GM12878 (cell line): ENCODE data around the gene SHCBP1L. TPM values are rescaled to one million over a fixed set of nuclear protein-coding genes. Genes with fewer than 3 reads are reported as not detected.

Experiments used
- ATAC-seq: fragments of 200-7000 bp; cut with Tn5 transposase; 3 replicates; pipeline ENCODE4 v1.9.1; 2020; ENCODE audit warnings: mild to moderate bottlenecking, moderate library complexity
- BruUV-seq: library from RNA; stranded (reverse); fragments of 400-500 nt; replicated peaks from 2 replicates; lab custom pipeline; 2021; lab: Mats Ljungman, UMichigan
- CTCF ChIA-PET: fragments of 300-600 bp; sonication (Branson Sonifier 250); formaldehyde crosslinking; extraction: SDS; loops from one replicate; lab custom pipeline; 2021; ENCODE audit warnings: inconsistent platforms; lab: Yijun Ruan, JAX
- POLR2A ChIA-PET: fragments of 350-600 bp; formaldehyde crosslinking; extraction: SDS; loops from one replicate; lab custom pipeline; 2021; ENCODE audit warnings: inconsistent platforms; lab: Charles Lee
- RAD21 ChIA-PET: fragments of 300-600 bp; sonication (Branson Sonifier 250); formaldehyde crosslinking; loops from one replicate; lab custom pipeline; 2023; ENCODE audit warnings: antibody characterized with exemption; ENCODE audit not compliant: unreplicated experiment; lab: Charles Lee
- SMC1A ChIA-PET: fragments of 300-600 bp; sonication (Branson Sonifier 250); formaldehyde crosslinking; loops from one replicate; lab custom pipeline; 2023; ENCODE audit not compliant: unreplicated experiment, uncharacterized antibody; lab: Charles Lee
- DNase-seq: peaks from one replicate; pipeline ENCODE4 v3.0.0-alpha.2; 2011; ENCODE audit warnings: low read depth, low spot score
- FAIRE-seq: peaks from 3 replicates; lab custom pipeline; 2011; peaks lifted over from hg19 to GRCh38; lab: Jason Lieb, UNC
- H2AFZ ChIP-seq: 2 replicates; pipeline ENCODE4 v1.6.0; 2011; ENCODE audit warnings: low read depth, low read length, control low read depth; ENCODE audit not compliant: control insufficient read depth
- H3K27ac ChIP-seq: 2 replicates; pipeline ENCODE4 v1.5.1; 2011; ENCODE audit warnings: control low read depth; ENCODE audit not compliant: control insufficient read depth, insufficient read depth
- H3K27me3 ChIP-seq, 2 experiments: replicated peaks in 1 of 2; 2 replicates each; pipeline versions ENCODE4 v1.6.0 to v1.6.1; 2011; ENCODE audit warnings: low read length in 1 of 2; ENCODE audit not compliant: control insufficient read depth in 2 of 2, insufficient read depth in 2 of 2
- H3K36me3 ChIP-seq, 2 experiments: 2 replicates each; pipeline ENCODE4 v1.5.1; 2011; ENCODE audit warnings: low read length in 1 of 2; ENCODE audit not compliant: control insufficient read depth in 2 of 2, insufficient read depth in 2 of 2
- H3K4me1 ChIP-seq: 2 replicates; pipeline ENCODE4 v1.6.1; 2011; ENCODE audit warnings: mild to moderate bottlenecking, low read length, moderate library complexity, mixed read lengths; ENCODE audit not compliant: control insufficient read depth, insufficient read depth
- H3K4me2 ChIP-seq: 2 replicates; pipeline ENCODE4 v1.6.0; 2011; ENCODE audit warnings: control low read depth; ENCODE audit not compliant: control insufficient read depth, insufficient read depth
- H3K4me3 ChIP-seq: fragments of 200-600 bp; sonication (generic); 2 replicates; pipeline ENCODE4 v1.5.1; 2016
- H3K79me2 ChIP-seq: 2 replicates; pipeline ENCODE4 v1.6.0; 2011; ENCODE audit warnings: low read length; ENCODE audit not compliant: control insufficient read depth, insufficient read depth
- H3K9ac ChIP-seq: 2 replicates; pipeline ENCODE4 v1.8.0; 2011; ENCODE audit warnings: low read length, control low read depth, mixed read lengths; ENCODE audit not compliant: control insufficient read depth, insufficient read depth
- H3K9me3 ChIP-seq: replicated peaks from 3 replicates; pipeline ENCODE4 v1.5.1; 2011; ENCODE audit warnings: mild to moderate bottlenecking, low read length; ENCODE audit not compliant: control insufficient read depth, insufficient read depth
- H4K20me1 ChIP-seq: 2 replicates; pipeline ENCODE4 v1.6.0; 2011; ENCODE audit not compliant: control insufficient read depth, insufficient read depth
- EGR1 ChIP-seq, 2 experiments: IDR thresholded peaks; 1 replicate in 1 of 2; 2 replicates in 1 of 2; pipeline ENCODE4 v1.6.1; 2011 to 2012; ENCODE audit warnings: low read depth in 2 of 2, low read length in 2 of 2, borderline replicate concordance in 1 of 2, mild to moderate bottlenecking in 1 of 2, moderate library complexity in 1 of 2
- FOS ChIP-seq: IDR thresholded peaks from 3 replicates; pipeline ENCODE4 v1.6.1; 2011; ENCODE audit warnings: borderline replicate concordance; ENCODE audit not compliant: insufficient read length; ENCODE audit errors: extremely low read depth
- FOXK2 ChIP-seq: fragments of 450-650 bp; IDR thresholded peaks from 2 replicates; pipeline ENCODE4 v1.6.1; 2017; ENCODE audit warnings: mild to moderate bottlenecking, moderate library complexity
- IKZF2 ChIP-seq, 2 experiments: fragments of 450-650 bp; IDR thresholded peaks; 2 replicates each; pipeline ENCODE4 v1.6.1; 2017; ENCODE audit warnings: mild to moderate bottlenecking in 2 of 2, moderate library complexity in 2 of 2
- IRF3 ChIP-seq: fragments of 450-650 bp; IDR thresholded peaks from 2 replicates; pipeline ENCODE4 v1.6.1; 2014; ENCODE audit warnings: mild to moderate bottlenecking
- JUND ChIP-seq: IDR thresholded peaks from 2 replicates; pipeline ENCODE4 v1.6.1; 2012; ENCODE audit warnings: low read depth, mild to moderate bottlenecking, low read length, improper control_type of control experiment, moderate library complexity
- MTA2 ChIP-seq: fragments of 450-650 bp; IDR thresholded peaks from 2 replicates; pipeline ENCODE4 v1.6.1; 2016; ENCODE audit warnings: low read depth, mild to moderate bottlenecking, moderate library complexity
- MYC ChIP-seq: IDR thresholded peaks from 2 replicates; pipeline ENCODE4 v1.6.1; 2011; ENCODE audit warnings: mild to moderate bottlenecking, low read length, moderate library complexity, inconsistent platforms; ENCODE audit not compliant: insufficient read depth, insufficient replicate concordance, insufficient read length, severe bottlenecking
- NBN ChIP-seq: fragments of 450-650 bp; IDR thresholded peaks from 2 replicates; pipeline ENCODE4 v1.6.1; 2016
- POLR2A ChIP-seq: IDR thresholded peaks from 2 replicates; pipeline ENCODE4 v1.6.1; 2011; ENCODE audit warnings: low read depth, mild to moderate bottlenecking, low read length
- POU2F2 ChIP-seq: IDR thresholded peaks from 3 replicates; pipeline ENCODE4 v1.6.1; 2011; ENCODE audit warnings: low read depth, mild to moderate bottlenecking, low read length, borderline replicate concordance
- WRNIP1 ChIP-seq: IDR thresholded peaks from 2 replicates; pipeline ENCODE4 v1.6.1; 2011; ENCODE audit warnings: low read depth, low read length, improper control_type of control experiment, borderline replicate concordance
- YBX1 ChIP-seq: fragments of 450-650 bp; IDR thresholded peaks from 2 replicates; pipeline ENCODE4 v1.6.1; 2016; ENCODE audit warnings: antibody characterized with exemption
- WGBS: methylation state at CpG from one replicate; pipeline ENCODE4 v1.1.6; 2016; ENCODE audit warnings: low lambda C conversion rate; ENCODE audit not compliant: insufficient replicate concordance, insufficient coverage; ENCODE audit errors: missing lambda C conversion rate; 5-methylcytosine and 5-hydroxymethylcytosine counted together
- in situ Hi-C: fragments of 300-500 bp; cut with MboI; formaldehyde crosslinking; loops from 9 replicates; pipeline ENCODE4 v1.14.3; 2018; ENCODE audit warnings: mixed read lengths
- intact Hi-C: fragments of 100-400 bp; cut with micrococcal nuclease; formaldehyde crosslinking; loops from one replicate; pipeline ENCODE4 v1.14.2; 2022; ENCODE audit not compliant: unreplicated experiment
- polyA plus RNA-seq, 11 experiments: library from polyadenylated mRNA; depleted of rRNA in 4 of 11; unstranded in 6 of 11; stranded (reverse) in 5 of 11; fragments of >200 nt; fragmentation: Nextera tagmentation in 4 of 11; fragmentation: Illumina TruSeq in 1 of 11; extraction: Ambion mirVana in 4 of 11; extraction: Trizol in 1 of 11; gene quantifications; 1 replicate in 1 of 11; 2 replicates in 10 of 11; pipeline versions ENCODE4 v1.2.1 to v1.2.3, GENCODE V29; 2011 to 2016; ENCODE audit warnings: inconsistent platforms in 2 of 11, missing spikeins in 2 of 11, low read depth in 1 of 11
- total RNA-seq, 4 experiments: library from RNA; depleted of rRNA in 3 of 4; stranded (reverse); fragments of >200 nt in 3 of 4; fragmentation: Illumina TruSeq in 1 of 4; extraction: Trizol in 1 of 4; gene quantifications; 2 replicates each; pipeline versions ENCODE4 v1.2.1 to v1.2.3, GENCODE V29; 2013 to 2021

Gene SHCBP1L
- total and polyA plus RNA-seq, 10 of the 15 experiments (the other 5 are each of a cell fraction or from before 2014, with no cell fraction given): not detected

DNA sequence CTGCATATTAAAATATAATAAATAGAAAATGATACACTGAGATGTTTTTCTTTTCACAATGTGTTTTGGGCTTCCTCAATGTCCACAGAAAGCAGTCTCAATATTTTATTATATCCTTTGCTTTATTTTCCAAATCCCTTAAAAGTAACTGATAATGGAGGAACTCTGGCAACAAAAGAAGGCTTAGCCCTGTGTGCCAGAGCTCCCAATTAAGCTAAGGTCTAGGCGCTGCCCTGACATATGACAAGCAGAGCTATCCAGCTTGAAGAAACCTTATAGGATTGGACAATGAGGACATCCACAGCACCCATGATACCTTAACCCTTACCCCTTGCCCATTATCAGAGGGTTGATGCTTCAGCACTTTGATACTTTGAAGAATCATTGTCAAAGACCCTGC, 12.9 kb upstream of the SHCBP1L start:
- DNase-seq (no peak), FAIRE-seq (no peak), ATAC-seq (no peak)
- ChIA-PET POLR2A (no interaction called here), SMC1A (interaction anchor here (0.8 to 2.4 kb wide), 12 partner anchors 9 to 353 kb away, joined by 3 to 22 read pairs (median 3); no protein-coding TSS in a partner anchor), RAD21 (interaction anchor here (0.8 to 3.1 kb wide), 4 partner anchors 105 to 353 kb away, joined by 3 to 19 read pairs (median 8); no protein-coding TSS in a partner anchor), CTCF (interaction anchor here (1.1 to 7.3 kb wide), 8 partner anchors 10 to 316 kb away, joined by 3 to 99 read pairs (median 7); no protein-coding TSS in a partner anchor)
- H3K4me1 ChIP-seq: 0 out of 2 replicates have a peak, but pooled peaks cover 5% of the 10 kb centered on the region
- intact Hi-C loops (loop anchor here (10.0 kb wide), 2 partner anchors 509 to 579 kb away; partner anchors contain the start of gene SMG7), in situ Hi-C loops (no loop called here)
- H3K27me3 ChIP-seq: no peaks in the 10 kb centered on the region
- no peak overlapping the region for H3K4me2 ChIP-seq
- no peaks in the 10 kb centered on the region for H3K36me3 ChIP-seq
- no peaks in the 10 kb centered on the region for H3K9me3 ChIP-seq
- H3K9ac ChIP-seq: no peak overlapping the region
- WGBS: 35% methylated on average over 1 of the region's 1 CpG
- no peak overlapping the region for H3K4me3 ChIP-seq
- no peak overlapping the region for H2AFZ ChIP-seq
- no peak overlapping the region for H3K27ac ChIP-seq
- no peaks in the 10 kb centered on the region for H3K79me2 ChIP-seq
- H4K20me1 ChIP-seq: no peaks in the 10 kb centered on the region
- TF ChIP-seq POU2F2 (no peak), EGR1 (IDR thresholded peaks at IDR 0.05; ENCODE audit: borderline replicate concordance in 1 of 2, low read depth in 2 of 2, low read length in 2 of 2) (no peak), IRF3 (no peak), IKZF2 (IDR thresholded peaks at IDR 0.05) (no peak), POLR2A (no peak), MYC (no peak), NBN (no peak), WRNIP1 (no peak), MTA2 (no peak), FOS (no peak), FOXK2 (no peak), YBX1 (no peak), JUND (no peak)
- no TSS peak for BruUV-seq
